Measurements from ENCODE around the gene CFAP69.
A peak's percentile ranks its signal among the peaks of the same experiment; 100 is the strongest.

CFAP69 gene

GRCh38 chr7:90271753-90272152 lies 26.8 kb downstream of the CFAP69 start:
- TF ChIP-seq TOX (CRISPR knock-in tag; IDR thresholded peaks at IDR 0.05; ENCODE audit: borderline replicate concordance) (peak; percentile 95), PATZ1 (CRISPR knock-in tag; IDR thresholded peaks at IDR 0.05; ENCODE audit: borderline replicate concordance) (no peak), GLIS3 (CRISPR knock-in tag; IDR thresholded peaks at IDR 0.05) (no peak), BACH2 (CRISPR knock-in tag; IDR thresholded peaks at IDR 0.05; ENCODE audit: borderline replicate concordance) (no peak), ISL1 (CRISPR knock-in tag; IDR thresholded peaks at IDR 0.05) (no peak), OSR1 (CRISPR knock-in tag; IDR thresholded peaks at IDR 0.05) (no peak), CREB5 (CRISPR knock-in tag; IDR thresholded peaks at IDR 0.05; ENCODE audit: low read depth) (no peak), SNAI2 (CRISPR knock-in tag; IDR thresholded peaks at IDR 0.05) (no peak)
- ATAC-seq = peak; percentile 95

- TF ChIP-seq TCF4 (CRISPR knock-in tag; IDR thresholded peaks at IDR 0.05; ENCODE audit: borderline replicate concordance) = no peak
- TF ChIP-seq ZNF565 (CRISPR knock-in tag; conservative IDR thresholded peaks at IDR 0.05; ENCODE audit: low read depth) = no peak
- TF ChIP-seq TSHZ2 (CRISPR knock-in tag; IDR thresholded peaks at IDR 0.05) = no peak
- no peak for TF ChIP-seq ZFP3 (CRISPR knock-in tag; IDR thresholded peaks at IDR 0.05)
- TF ChIP-seq ESRRG (CRISPR knock-in tag; IDR thresholded peaks at IDR 0.05) = no peak
- no peak for TF ChIP-seq PATZ1 (CRISPR knock-in tag; IDR thresholded peaks at IDR 0.05; ENCODE audit: borderline replicate concordance)
- peak; percentile 18; the same call in 1 of the 3 replicates for ATAC-seq
These were observed 27.3 kb downstream of the CFAP69 start for GRCh38 chr7:90272242-90272641.

- no peak for TF ChIP-seq ZFP3 (CRISPR knock-in tag; IDR thresholded peaks at IDR 0.05)
- TF ChIP-seq RARB (CRISPR knock-in tag; IDR thresholded peaks at IDR 0.05) = no peak
- TF ChIP-seq PATZ1 (CRISPR knock-in tag; IDR thresholded peaks at IDR 0.05; ENCODE audit: borderline replicate concordance) = no peak
- TF ChIP-seq PPARA (CRISPR knock-in tag; IDR thresholded peaks at IDR 0.05; ENCODE audit: borderline replicate concordance) = no peak
- no peak for TF ChIP-seq ISL1 (CRISPR knock-in tag; IDR thresholded peaks at IDR 0.05)
- TF ChIP-seq ZNF8 (CRISPR knock-in tag; IDR thresholded peaks at IDR 0.05) = no peak
- TF ChIP-seq GLIS3 (CRISPR knock-in tag; IDR thresholded peaks at IDR 0.05) = no peak
- no peak for TF ChIP-seq OSR1 (CRISPR knock-in tag; IDR thresholded peaks at IDR 0.05)
- no peak for TF ChIP-seq ZFP30 (CRISPR knock-in tag; IDR thresholded peaks at IDR 0.05)
- TF ChIP-seq CSDC2 (CRISPR knock-in tag; IDR thresholded peaks at IDR 0.05) = no peak
- TF ChIP-seq CREB5 (CRISPR knock-in tag; IDR thresholded peaks at IDR 0.05; ENCODE audit: low read depth) = no peak
- TF ChIP-seq CSRNP3 (CRISPR knock-in tag; IDR thresholded peaks at IDR 0.05) = no peak
- TF ChIP-seq ZNF565 (CRISPR knock-in tag; conservative IDR thresholded peaks at IDR 0.05; ENCODE audit: low read depth) = no peak
- TF ChIP-seq TSHZ2 (CRISPR knock-in tag; IDR thresholded peaks at IDR 0.05) = no peak
- no peak for TF ChIP-seq SNAI2 (CRISPR knock-in tag; IDR thresholded peaks at IDR 0.05)
- no peak for TF ChIP-seq TOX (CRISPR knock-in tag; IDR thresholded peaks at IDR 0.05; ENCODE audit: borderline replicate concordance)
- no peak for TF ChIP-seq BACH2 (CRISPR knock-in tag; IDR thresholded peaks at IDR 0.05; ENCODE audit: borderline replicate concordance)
- TF ChIP-seq ZC3H10 (CRISPR knock-in tag; IDR thresholded peaks at IDR 0.05) = no peak
- ATAC-seq = no peak
These were observed 29.2 kb downstream of the CFAP69 start for GRCh38 chr7:90274161-90274560.

Data from SK-N-SH treated with all-trans-retinoic acid at 6 μM for 48 hours (cell line).